HEK293 (cell line): ENCODE results near the gene ZBTB18.

Experiments used
- BCL11A ChIP-seq: fragments of 450-650 bp; formaldehyde crosslinking; IDR thresholded peaks from 2 replicates; pipeline ENCODE4 v1.5.1; 2016; ENCODE audit warnings: low read depth, missing biosample characterization, missing genetic modification characterization
- CTCF ChIP-seq: fragments of 450-650 bp; formaldehyde crosslinking; IDR thresholded peaks from 2 replicates; pipeline ENCODE4 v1.5.1; 2016; ENCODE audit warnings: missing biosample characterization, missing genetic modification characterization
- GLIS2 ChIP-seq: fragments of 450-650 bp; formaldehyde crosslinking; IDR thresholded peaks from 2 replicates; pipeline ENCODE4 v1.5.1; 2016; ENCODE audit warnings: missing biosample characterization, missing genetic modification characterization
- KLF1 ChIP-seq: fragments of 450-650 bp; formaldehyde crosslinking; IDR thresholded peaks from 2 replicates; pipeline ENCODE4 v1.5.1; 2016; ENCODE audit warnings: missing biosample characterization, missing genetic modification characterization
- MYNN ChIP-seq: fragments of 450-650 bp; formaldehyde crosslinking; IDR thresholded peaks from 2 replicates; pipeline ENCODE4 v1.5.1; 2016; ENCODE audit warnings: missing biosample characterization, missing genetic modification characterization, borderline replicate concordance
- ZBTB7A ChIP-seq: fragments of 450-650 bp; formaldehyde crosslinking; IDR thresholded peaks from 2 replicates; pipeline ENCODE4 v1.5.1; 2016; ENCODE audit warnings: low read depth, missing biosample characterization, missing genetic modification characterization
- ZNF133 ChIP-seq: fragments of 450-650 bp; formaldehyde crosslinking; IDR thresholded peaks from 2 replicates; pipeline ENCODE4 v1.5.1; 2016; ENCODE audit warnings: missing biosample characterization, missing genetic modification characterization
- ZNF155 ChIP-seq: fragments of 450-650 bp; formaldehyde crosslinking; IDR thresholded peaks from 2 replicates; pipeline ENCODE4 v1.5.1; 2016; ENCODE audit warnings: missing biosample characterization, missing genetic modification characterization
- ZNF202 ChIP-seq: fragments of 450-650 bp; formaldehyde crosslinking; IDR thresholded peaks from 2 replicates; pipeline ENCODE4 v1.5.1; 2016; ENCODE audit warnings: missing biosample characterization, missing genetic modification characterization, borderline replicate concordance
- ZNF747 ChIP-seq: fragments of 450-650 bp; formaldehyde crosslinking; IDR thresholded peaks from 2 replicates; pipeline ENCODE4 v1.5.1; 2016; ENCODE audit warnings: missing biosample characterization, missing genetic modification characterization
- TF ChIP-seq, protein P1 (sequence below): fragments of 450-650 bp; formaldehyde crosslinking; IDR thresholded peaks from 2 replicates; pipeline ENCODE4 v1.5.1; 2017; ENCODE audit warnings: missing biosample characterization, missing genetic modification characterization
- TF ChIP-seq, protein P2 (sequence below): fragments of 450-650 bp; formaldehyde crosslinking; conservative IDR thresholded peaks from 2 replicates; pipeline ENCODE4 v1.5.1; 2016; ENCODE audit warnings: low read depth, missing biosample characterization, missing genetic modification characterization

DNA sequence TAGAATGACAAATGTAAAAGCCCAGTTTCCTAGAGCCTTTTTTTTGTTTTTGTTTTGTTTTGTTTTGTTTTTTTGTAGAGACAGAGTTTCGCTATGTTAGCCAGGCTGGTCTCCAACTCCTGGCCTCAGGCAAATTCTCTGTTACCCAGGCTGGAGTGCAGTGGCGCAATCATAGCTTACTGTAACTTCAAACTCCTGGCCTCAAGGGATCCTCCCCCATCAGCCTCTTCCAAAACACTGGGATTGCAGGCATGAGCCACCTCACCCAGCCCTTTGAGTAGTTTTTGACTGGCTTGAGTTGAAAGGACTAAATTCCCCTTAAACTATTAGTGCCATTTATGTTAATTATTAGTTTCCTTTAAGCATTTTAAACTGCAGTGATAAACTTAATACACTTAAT, 28.8 kb upstream of the ZBTB18 start:
- TF ChIP-seq GLIS2 (tag by site-specific recombination) (no peak), BCL11A (tag by site-specific recombination) (no peak), ZNF202 (no peak), CTCF (tag by site-specific recombination) (no peak), MYNN (tag by site-specific recombination) (no peak), ZNF747 (tag by site-specific recombination) (no peak), ZNF133 (tag by site-specific recombination) (no peak), KLF1 (tag by site-specific recombination) (no peak), ZBTB7A (tag by site-specific recombination) (no peak), ZNF155 (tag by site-specific recombination) (no peak)
- TF ChIP-seq, protein P1, sequence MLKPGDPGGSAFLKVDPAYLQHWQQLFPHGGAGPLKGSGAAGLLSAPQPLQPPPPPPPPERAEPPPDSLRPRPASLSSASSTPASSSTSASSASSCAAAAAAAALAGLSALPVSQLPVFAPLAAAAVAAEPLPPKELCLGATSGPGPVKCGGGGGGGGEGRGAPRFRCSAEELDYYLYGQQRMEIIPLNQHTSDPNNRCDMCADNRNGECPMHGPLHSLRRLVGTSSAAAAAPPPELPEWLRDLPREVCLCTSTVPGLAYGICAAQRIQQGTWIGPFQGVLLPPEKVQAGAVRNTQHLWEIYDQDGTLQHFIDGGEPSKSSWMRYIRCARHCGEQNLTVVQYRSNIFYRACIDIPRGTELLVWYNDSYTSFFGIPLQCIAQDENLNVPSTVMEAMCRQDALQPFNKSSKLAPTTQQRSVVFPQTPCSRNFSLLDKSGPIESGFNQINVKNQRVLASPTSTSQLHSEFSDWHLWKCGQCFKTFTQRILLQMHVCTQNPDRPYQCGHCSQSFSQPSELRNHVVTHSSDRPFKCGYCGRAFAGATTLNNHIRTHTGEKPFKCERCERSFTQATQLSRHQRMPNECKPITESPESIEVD (tag by site-specific recombination) = no peak
- TF ChIP-seq, protein P2, sequence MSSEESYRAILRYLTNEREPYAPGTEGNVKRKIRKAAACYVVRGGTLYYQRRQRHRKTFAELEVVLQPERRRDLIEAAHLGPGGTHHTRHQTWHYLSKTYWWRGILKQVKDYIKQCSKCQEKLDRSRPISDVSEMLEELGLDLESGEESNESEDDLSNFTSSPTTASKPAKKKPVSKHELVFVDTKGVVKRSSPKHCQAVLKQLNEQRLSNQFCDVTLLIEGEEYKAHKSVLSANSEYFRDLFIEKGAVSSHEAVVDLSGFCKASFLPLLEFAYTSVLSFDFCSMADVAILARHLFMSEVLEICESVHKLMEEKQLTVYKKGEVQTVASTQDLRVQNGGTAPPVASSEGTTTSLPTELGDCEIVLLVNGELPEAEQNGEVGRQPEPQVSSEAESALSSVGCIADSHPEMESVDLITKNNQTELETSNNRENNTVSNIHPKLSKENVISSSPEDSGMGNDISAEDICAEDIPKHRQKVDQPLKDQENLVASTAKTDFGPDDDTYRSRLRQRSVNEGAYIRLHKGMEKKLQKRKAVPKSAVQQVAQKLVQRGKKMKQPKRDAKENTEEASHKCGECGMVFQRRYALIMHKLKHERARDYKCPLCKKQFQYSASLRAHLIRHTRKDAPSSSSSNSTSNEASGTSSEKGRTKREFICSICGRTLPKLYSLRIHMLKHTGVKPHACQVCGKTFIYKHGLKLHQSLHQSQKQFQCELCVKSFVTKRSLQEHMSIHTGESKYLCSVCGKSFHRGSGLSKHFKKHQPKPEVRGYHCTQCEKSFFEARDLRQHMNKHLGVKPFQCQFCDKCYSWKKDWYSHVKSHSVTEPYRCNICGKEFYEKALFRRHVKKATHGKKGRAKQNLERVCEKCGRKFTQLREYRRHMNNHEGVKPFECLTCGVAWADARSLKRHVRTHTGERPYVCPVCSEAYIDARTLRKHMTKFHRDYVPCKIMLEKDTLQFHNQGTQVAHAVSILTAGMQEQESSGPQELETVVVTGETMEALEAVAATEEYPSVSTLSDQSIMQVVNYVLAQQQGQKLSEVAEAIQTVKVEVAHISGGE (tag by site-specific recombination) = no peak
